ENCODE results near the gene SIN3A. TPM values are rescaled to one million over a fixed set of nuclear protein-coding genes. Genes with fewer than 3 reads are reported as not detected.
"Not testable (repeated sequence)": the region's sequence is repeated elsewhere in the genome, so short reads cannot be mapped to it uniquely, and the experiment has no call there.

The SIN3A gene
- total RNA-seq, 1 experiment from 2014 or later = 74.7 TPM

- no peaks in the 10 kb centered on the region for H3K9me3 ChIP-seq (ENCODE audit: low read depth, low read length, poor library complexity, severe bottlenecking)
- TF ChIP-seq EZH2 (IDR thresholded peaks at IDR 0.05; ENCODE audit: borderline replicate concordance, low read depth, low read length, poor library complexity, severe bottlenecking) (no peak), CTCF (conservative IDR thresholded peaks at IDR 0.05; ENCODE audit: low read depth, low read length) (no peak)
- no peaks in the 10 kb centered on the region for H3K36me3 ChIP-seq (ENCODE audit: insufficient read depth, low read length, poor library complexity, severe bottlenecking)
- BruUV-seq (replicated peaks) = no TSS peak
- no peaks in the 10 kb centered on the region for H3K27me3 ChIP-seq (replicated peaks; ENCODE audit: insufficient read depth, low read depth, low read length, poor library complexity)
- ChIA-PET POLR2A (ENCODE audit: low non-redundant PET) (no interaction called here), CTCF (no interaction called here)
- intact Hi-C loops (cut with micrococcal nuclease; ENCODE audit: unreplicated experiment) = no loop called here
- DNase-seq (ENCODE audit: low spot score) = no peak
- H3K4me3 ChIP-seq (ENCODE audit: low read depth, low read length, poor library complexity, severe bottlenecking) = no peak overlapping the region
- no peak overlapping the region for H3K27ac ChIP-seq (ENCODE audit: low read depth, low read length, poor library complexity, severe bottlenecking)
- peaks cover 12% of the 10 kb centered on the region for H3K4me1 ChIP-seq (ENCODE audit: insufficient read depth, low read length, poor library complexity, severe bottlenecking)
Measured at GRCh38 chr15:75338661-75339240, 112.7 kb downstream of the SIN3A start.

GRCh38 chr15:75335705-75336355, 115.7 kb downstream of the SIN3A start, which contains the start of gene COMMD4:
COMMD4 (plus strand) TSS chr15:75336063; CDS start chr15:75336090, 27 bp downstream.
- H3K36me3 ChIP-seq (ENCODE audit: insufficient read depth, low read length, poor library complexity, severe bottlenecking) = no peaks in the 10 kb centered on the region
- ChIA-PET POLR2A (ENCODE audit: low non-redundant PET) (no interaction called here), CTCF (no interaction called here)
- intact Hi-C loops (cut with micrococcal nuclease; ENCODE audit: unreplicated experiment) = no loop called here
- H3K4me3 ChIP-seq (ENCODE audit: low read depth, low read length, poor library complexity, severe bottlenecking) = peak within 1 kb of the TSS; percentile 75
- peaks cover 12% of the 10 kb centered on the region for H3K4me1 ChIP-seq (ENCODE audit: insufficient read depth, low read length, poor library complexity, severe bottlenecking)
- DNase-seq (ENCODE audit: low spot score) = peak; percentile 97
- no peaks in the 10 kb centered on the region for H3K9me3 ChIP-seq (ENCODE audit: low read depth, low read length, poor library complexity, severe bottlenecking)
- peak within 1 kb of the TSS; percentile 76 for H3K27ac ChIP-seq (ENCODE audit: low read depth, low read length, poor library complexity, severe bottlenecking)
- no peaks in the 10 kb centered on the region for H3K27me3 ChIP-seq (replicated peaks; ENCODE audit: insufficient read depth, low read depth, low read length, poor library complexity)
- BruUV-seq (replicated peaks) = no TSS peak
- no peak for TF ChIP-seq CTCF (conservative IDR thresholded peaks at IDR 0.05; ENCODE audit: low read depth, low read length)
- no peak for TF ChIP-seq EZH2 (IDR thresholded peaks at IDR 0.05; ENCODE audit: borderline replicate concordance, low read depth, low read length, poor library complexity, severe bottlenecking)

- DNase-seq (ENCODE audit: low spot score) = no peak
- POLR2A ChIA-PET (ENCODE audit: low non-redundant PET) = no interaction called here
- Histone ChIP-seq H3K27ac (ENCODE audit: low read depth, low read length, poor library complexity, severe bottlenecking) (peak overlapping the region; percentile 76), H3K4me3 (ENCODE audit: low read depth, low read length, poor library complexity, severe bottlenecking) (peak overlapping the region; percentile 75), H3K4me1 (ENCODE audit: insufficient read depth, low read length, poor library complexity, severe bottlenecking) (peaks cover 12% of the 10 kb centered on the region), H3K9me3 (ENCODE audit: low read depth, low read length, poor library complexity, severe bottlenecking) (no peaks in the 10 kb centered on the region), H3K27me3 (replicated peaks; ENCODE audit: insufficient read depth, low read depth, low read length, poor library complexity) (no peaks in the 10 kb centered on the region), H3K36me3 (ENCODE audit: insufficient read depth, low read length, poor library complexity, severe bottlenecking) (no peaks in the 10 kb centered on the region)
- TF ChIP-seq EZH2 (IDR thresholded peaks at IDR 0.05; ENCODE audit: borderline replicate concordance, low read depth, low read length, poor library complexity, severe bottlenecking) (no peak), CTCF (conservative IDR thresholded peaks at IDR 0.05; ENCODE audit: low read depth, low read length) (no peak)
- BruUV-seq (replicated peaks) = TSS peak; percentile 95
- CTCF ChIA-PET = no interaction called here
- intact Hi-C loops (cut with micrococcal nuclease; ENCODE audit: unreplicated experiment) = no loop called here
Measured at GRCh38 chr15:75335313-75335704, 116.2 kb downstream of the SIN3A start.

- POLR2A ChIA-PET (ENCODE audit: low non-redundant PET); H3K36me3 ChIP-seq (ENCODE audit: insufficient read depth, low read length, poor library complexity, severe bottlenecking); H3K27ac ChIP-seq (ENCODE audit: low read depth, low read length, poor library complexity, severe bottlenecking); DNase-seq (ENCODE audit: low spot score); H3K27me3 ChIP-seq (replicated peaks; ENCODE audit: insufficient read depth, low read depth, low read length, poor library complexity); BruUV-seq (replicated peaks); H3K4me3 ChIP-seq (ENCODE audit: low read depth, low read length, poor library complexity, severe bottlenecking); intact Hi-C loops (cut with micrococcal nuclease; ENCODE audit: unreplicated experiment); H3K9me3 ChIP-seq (ENCODE audit: low read depth, low read length, poor library complexity, severe bottlenecking): not testable (repeated sequence)
- peaks cover 12% of the 10 kb centered on the region for H3K4me1 ChIP-seq (ENCODE audit: insufficient read depth, low read length, poor library complexity, severe bottlenecking)
- CTCF ChIA-PET = interaction anchor here (0.5 kb wide), 1 partner anchor 312 kb away, joined by 8 read pairs; no protein-coding TSS in a partner anchor
Measured at GRCh38 chr15:75333654-75334419, 117.7 kb downstream of the SIN3A start.

- DNase-seq (ENCODE audit: low spot score); H3K4me3 ChIP-seq (ENCODE audit: low read depth, low read length, poor library complexity, severe bottlenecking); POLR2A ChIA-PET (ENCODE audit: low non-redundant PET); H3K36me3 ChIP-seq (ENCODE audit: insufficient read depth, low read length, poor library complexity, severe bottlenecking); H3K27ac ChIP-seq (ENCODE audit: low read depth, low read length, poor library complexity, severe bottlenecking); H3K27me3 ChIP-seq (replicated peaks; ENCODE audit: insufficient read depth, low read depth, low read length, poor library complexity); CTCF ChIA-PET; intact Hi-C loops (cut with micrococcal nuclease; ENCODE audit: unreplicated experiment); BruUV-seq (replicated peaks); H3K9me3 ChIP-seq (ENCODE audit: low read depth, low read length, poor library complexity, severe bottlenecking): not testable (repeated sequence)
- peaks cover 11% of the 10 kb centered on the region for H3K4me1 ChIP-seq (ENCODE audit: insufficient read depth, low read length, poor library complexity, severe bottlenecking)
Measured at GRCh38 chr15:75332093-75332492, 119.4 kb downstream of the SIN3A start.
